HEK293 (cell line): ENCODE data around the gene IGIP.

Experiments used
- CTCF ChIA-PET: fragments of 350-600 bp; formaldehyde crosslinking; extraction: SDS; loops from one replicate; lab custom pipeline; 2021; ENCODE audit warnings: antibody characterized with exemption; lab: Yijun Ruan, JAX
- POLR2A ChIA-PET: fragments of 300-600 bp; formaldehyde crosslinking; extraction: SDS; loops from one replicate; lab custom pipeline; 2020; ENCODE audit warnings: antibody characterized with exemption, inconsistent platforms; lab: Yijun Ruan, JAX
- H3K27ac ChIP-seq: fragments of 200-500 bp; sonication (Bioruptor generic); 2 replicates; pipeline ENCODE4 v1.5.1; 2014; ENCODE audit warnings: low read depth, low read length, control low read depth, inconsistent platforms; ENCODE audit errors: extremely low read depth
- H3K36me3 ChIP-seq, 2 experiments: fragments of 200-500 bp in 1 of 2; sonication (Bioruptor generic) in 1 of 2; 1 replicate in 1 of 2; 2 replicates in 1 of 2; pipeline ENCODE4 v1.5.1; 2014 to 2017; ENCODE audit warnings: inconsistent platforms in 2 of 2, low read length in 2 of 2; ENCODE audit not compliant: control insufficient read depth in 2 of 2, insufficient read depth in 1 of 2
- H3K4me1 ChIP-seq: fragments of 200-500 bp; sonication (Bioruptor generic); 2 replicates; pipeline ENCODE4 v1.5.1; 2014; ENCODE audit warnings: mild to moderate bottlenecking, low read length, inconsistent platforms; ENCODE audit not compliant: control insufficient read depth, insufficient read depth
- H3K4me3 ChIP-seq: 2 replicates; pipeline ENCODE4 v1.5.1; 2011; ENCODE audit warnings: low read depth, mild to moderate bottlenecking, control low read depth, low read length, moderate library complexity
- H3K9me3 ChIP-seq: fragments of 200-500 bp; sonication (Bioruptor generic); 2 replicates; pipeline ENCODE4 v1.5.1; 2014; ENCODE audit warnings: low read depth, low read length, inconsistent platforms; ENCODE audit not compliant: control insufficient read depth, insufficient read depth
- GLI4 ChIP-seq: fragments of 450-650 bp; formaldehyde crosslinking; IDR thresholded peaks from 2 replicates; pipeline ENCODE4 v1.5.1; 2016; ENCODE audit warnings: missing biosample characterization, missing genetic modification characterization
- IKZF3 ChIP-seq: fragments of 450-650 bp; IDR thresholded peaks from 2 replicates; pipeline ENCODE4 v1.5.0; 2018; ENCODE audit warnings: missing biosample characterization, mild to moderate bottlenecking, missing genetic modification characterization, moderate library complexity
- KLF10 ChIP-seq: fragments of 450-650 bp; IDR thresholded peaks from 2 replicates; pipeline ENCODE4 v1.5.1; 2018; ENCODE audit warnings: missing biosample characterization, mild to moderate bottlenecking, missing genetic modification characterization
- REPIN1 ChIP-seq: fragments of 450-650 bp; formaldehyde crosslinking; IDR thresholded peaks from 2 replicates; pipeline ENCODE4 v1.5.1; 2017; ENCODE audit warnings: missing biosample characterization, missing genetic modification characterization, low read depth
- SETDB1 ChIP-seq: IDR thresholded peaks from one replicate; pipeline ENCODE4 v1.6.1; 2017; ENCODE audit warnings: mild to moderate bottlenecking, low read length, moderate library complexity, mixed read lengths; ENCODE audit not compliant: insufficient read length
- ZBTB48 ChIP-seq: fragments of 450-650 bp; formaldehyde crosslinking; IDR thresholded peaks from 2 replicates; pipeline ENCODE4 v1.5.1; 2016; ENCODE audit warnings: missing biosample characterization, missing genetic modification characterization
- ZBTB7A ChIP-seq: fragments of 450-650 bp; formaldehyde crosslinking; IDR thresholded peaks from 2 replicates; pipeline ENCODE4 v1.5.1; 2016; ENCODE audit warnings: low read depth, missing biosample characterization, missing genetic modification characterization
- ZFP41 ChIP-seq: fragments of 450-650 bp; formaldehyde crosslinking; IDR thresholded peaks from 2 replicates; pipeline ENCODE4 v1.5.1; 2016; ENCODE audit warnings: missing biosample characterization, missing genetic modification characterization, borderline replicate concordance
- ZNF146 ChIP-seq: fragments of 450-650 bp; formaldehyde crosslinking; IDR thresholded peaks from 2 replicates; pipeline ENCODE4 v1.5.1; 2016; ENCODE audit warnings: missing biosample characterization, missing genetic modification characterization
- ZNF157 ChIP-seq: fragments of 450-650 bp; formaldehyde crosslinking; IDR thresholded peaks from 2 replicates; pipeline ENCODE4 v1.5.1; 2016; ENCODE audit warnings: missing biosample characterization, missing genetic modification characterization
- ZNF239 ChIP-seq: fragments of 450-650 bp; formaldehyde crosslinking; IDR thresholded peaks from 2 replicates; pipeline ENCODE4 v1.5.1; 2016; ENCODE audit warnings: missing biosample characterization, missing genetic modification characterization
- ZNF341 ChIP-seq: fragments of 450-650 bp; formaldehyde crosslinking; IDR thresholded peaks from 2 replicates; pipeline ENCODE4; 2016; ENCODE audit warnings: low read depth, missing biosample characterization, missing genetic modification characterization
- ZNF423 ChIP-seq: fragments of 450-650 bp; formaldehyde crosslinking; IDR thresholded peaks from 2 replicates; pipeline ENCODE4 v1.5.1; 2016; ENCODE audit warnings: missing biosample characterization, missing genetic modification characterization
- ZNF530 ChIP-seq: fragments of 450-650 bp; formaldehyde crosslinking; IDR thresholded peaks from 2 replicates; pipeline ENCODE4 v1.5.1; 2016; ENCODE audit warnings: low read depth, missing biosample characterization, missing genetic modification characterization
- ZNF561 ChIP-seq: fragments of 450-650 bp; IDR thresholded peaks from 2 replicates; pipeline ENCODE4 v1.5.1; 2018; ENCODE audit warnings: missing biosample characterization, missing genetic modification characterization, borderline replicate concordance
- ZNF610 ChIP-seq: fragments of 450-650 bp; formaldehyde crosslinking; IDR thresholded peaks from 2 replicates; pipeline ENCODE4 v1.5.1; 2016; ENCODE audit warnings: missing biosample characterization, missing genetic modification characterization, borderline replicate concordance
- ZNF664 ChIP-seq: fragments of 450-650 bp; formaldehyde crosslinking; IDR thresholded peaks from 2 replicates; pipeline ENCODE4 v1.5.1; 2016; ENCODE audit warnings: missing biosample characterization, missing genetic modification characterization
- ZNF707 ChIP-seq: fragments of 450-650 bp; formaldehyde crosslinking; IDR thresholded peaks from 2 replicates; pipeline ENCODE4 v1.5.1; 2016; ENCODE audit warnings: missing biosample characterization, missing genetic modification characterization
- TF ChIP-seq, protein P1 (sequence below): fragments of 450-650 bp; formaldehyde crosslinking; IDR thresholded peaks from 2 replicates; pipeline ENCODE4 v1.5.1; 2016; ENCODE audit warnings: missing biosample characterization, missing genetic modification characterization
- TF ChIP-seq, protein P2 (sequence below): fragments of 450-650 bp; formaldehyde crosslinking; IDR thresholded peaks from 2 replicates; pipeline ENCODE4 v1.5.1; 2016; ENCODE audit warnings: missing biosample characterization, missing genetic modification characterization, low read depth
- TF ChIP-seq, protein P3 (sequence below): fragments of 450-650 bp; formaldehyde crosslinking; IDR thresholded peaks from 2 replicates; pipeline ENCODE4 v1.5.1; 2017; ENCODE audit warnings: missing biosample characterization, mild to moderate bottlenecking, missing genetic modification characterization, moderate library complexity

IGIP gene

DNA sequence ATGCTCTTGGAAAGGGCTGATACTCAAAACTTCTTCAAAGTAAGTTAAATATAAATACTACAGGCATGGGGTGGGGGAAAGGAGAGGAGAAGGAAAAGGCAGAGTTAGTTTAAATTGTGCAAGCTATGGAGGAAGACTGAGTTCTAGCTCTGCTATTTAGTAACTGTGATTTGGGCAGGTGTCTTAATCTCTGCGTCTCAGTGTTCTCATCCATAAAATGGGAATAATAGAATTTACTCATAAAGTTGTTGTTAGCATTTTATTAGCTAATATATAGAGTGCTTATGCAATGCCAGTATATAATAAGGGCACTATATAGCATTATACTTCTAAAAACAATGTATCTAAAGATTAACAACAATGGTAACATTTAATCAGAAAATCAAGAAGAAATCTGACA is 24.6 kb upstream of the IGIP start:
- no peak overlapping the region for H3K4me3 ChIP-seq
- CTCF ChIA-PET = interaction anchor here (1.3 kb wide), 1 partner anchor 29 kb away, joined by 4 read pairs; no protein-coding TSS in a partner anchor
- POLR2A ChIA-PET = no interaction called here
- H3K36me3 ChIP-seq = no peaks in the 10 kb centered on the region
- H3K27ac ChIP-seq = no peak overlapping the region
- no peaks in the 10 kb centered on the region for H3K4me1 ChIP-seq
- TF ChIP-seq SETDB1 = no peak
- TF ChIP-seq, protein P1, sequence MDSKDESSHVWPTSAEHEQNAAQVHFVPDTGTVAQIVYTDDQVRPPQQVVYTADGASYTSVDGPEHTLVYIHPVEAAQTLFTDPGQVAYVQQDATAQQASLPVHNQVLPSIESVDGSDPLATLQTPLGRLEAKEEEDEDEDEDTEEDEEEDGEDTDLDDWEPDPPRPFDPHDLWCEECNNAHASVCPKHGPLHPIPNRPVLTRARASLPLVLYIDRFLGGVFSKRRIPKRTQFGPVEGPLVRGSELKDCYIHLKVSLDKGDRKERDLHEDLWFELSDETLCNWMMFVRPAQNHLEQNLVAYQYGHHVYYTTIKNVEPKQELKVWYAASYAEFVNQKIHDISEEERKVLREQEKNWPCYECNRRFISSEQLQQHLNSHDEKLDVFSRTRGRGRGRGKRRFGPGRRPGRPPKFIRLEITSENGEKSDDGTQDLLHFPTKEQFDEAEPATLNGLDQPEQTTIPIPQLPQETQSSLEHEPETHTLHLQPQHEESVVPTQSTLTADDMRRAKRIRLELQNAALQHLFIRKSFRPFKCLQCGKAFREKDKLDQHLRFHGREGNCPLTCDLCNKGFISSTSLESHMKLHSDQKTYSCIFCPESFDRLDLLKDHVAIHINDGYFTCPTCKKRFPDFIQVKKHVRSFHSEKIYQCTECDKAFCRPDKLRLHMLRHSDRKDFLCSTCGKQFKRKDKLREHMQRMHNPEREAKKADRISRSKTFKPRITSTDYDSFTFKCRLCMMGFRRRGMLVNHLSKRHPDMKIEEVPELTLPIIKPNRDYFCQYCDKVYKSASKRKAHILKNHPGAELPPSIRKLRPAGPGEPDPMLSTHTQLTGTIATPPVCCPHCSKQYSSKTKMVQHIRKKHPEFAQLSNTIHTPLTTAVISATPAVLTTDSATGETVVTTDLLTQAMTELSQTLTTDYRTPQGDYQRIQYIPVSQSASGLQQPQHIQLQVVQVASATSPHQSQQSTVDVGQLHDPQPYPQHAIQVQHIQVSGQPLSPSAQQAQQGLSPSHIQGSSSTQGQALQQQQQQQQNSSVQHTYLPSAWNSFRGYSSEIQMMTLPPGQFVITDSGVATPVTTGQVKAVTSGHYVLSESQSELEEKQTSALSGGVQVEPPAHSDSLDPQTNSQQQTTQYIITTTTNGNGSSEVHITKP (tag by site-specific recombination) = no peak
- no peak for TF ChIP-seq ZNF561
- no peak for TF ChIP-seq ZNF664 (tag by site-specific recombination)
- no peak for TF ChIP-seq ZNF341 (tag by site-specific recombination)
- no peak for TF ChIP-seq ZNF610
- no peak for TF ChIP-seq ZNF239
- no peak for TF ChIP-seq GLI4 (tag by site-specific recombination)
- H3K9me3 ChIP-seq = no peaks in the 10 kb centered on the region

DNA sequence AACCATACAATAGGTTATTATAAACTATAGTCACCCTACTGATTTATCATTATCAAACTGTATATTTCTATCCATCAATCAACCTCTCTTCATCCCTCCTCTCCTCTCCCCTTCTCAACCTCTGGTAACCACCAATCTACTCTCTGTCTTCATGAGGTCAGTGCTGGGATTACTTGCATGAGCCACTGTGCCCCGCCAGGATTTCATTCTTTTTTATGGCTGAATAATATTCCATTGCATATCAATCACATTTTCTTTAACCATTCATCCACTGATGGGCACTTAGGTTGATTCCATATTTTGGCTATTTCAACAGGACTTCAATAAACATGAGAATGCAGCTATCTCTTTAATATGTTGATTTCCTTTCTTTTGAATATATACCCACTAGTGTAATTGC is 22.6 kb upstream of the IGIP start:
- no peaks in the 10 kb centered on the region for H3K9me3 ChIP-seq
- H3K4me1 ChIP-seq = no peaks in the 10 kb centered on the region
- no peaks in the 10 kb centered on the region for H3K36me3 ChIP-seq
- no peak overlapping the region for H3K27ac ChIP-seq
- TF ChIP-seq ZNF707 (tag by site-specific recombination) (no peak), ZFP41 (tag by site-specific recombination) (no peak), ZNF146 (tag by site-specific recombination) (peak; percentile 86)
- TF ChIP-seq, all 188 proteins: peak for 1
- POLR2A ChIA-PET = no interaction called here
- H3K4me3 ChIP-seq = no peak overlapping the region
- CTCF ChIA-PET = interaction anchor here (0.6 kb wide), 1 partner anchor 34 kb away, joined by 3 read pairs; no protein-coding TSS in a partner anchor

DNA sequence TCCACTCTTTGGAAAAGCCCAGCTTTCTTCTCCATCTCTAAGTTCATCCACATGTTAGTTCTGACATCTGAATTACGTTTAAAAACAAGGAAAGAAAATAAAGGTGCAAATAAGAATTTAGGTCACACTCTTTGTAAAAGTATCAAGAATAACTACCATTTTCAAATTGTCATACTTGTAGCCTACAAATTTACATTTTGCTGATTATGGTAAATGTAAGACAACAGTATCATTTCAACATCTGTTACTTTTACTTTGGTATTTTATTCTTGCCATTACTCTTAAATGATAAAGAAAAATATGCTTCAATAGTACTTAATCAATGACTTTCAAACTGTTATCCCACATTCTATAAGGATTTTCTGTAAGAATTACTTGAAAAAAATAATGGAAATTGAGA is 21.6 kb upstream of the IGIP start:
- ChIA-PET CTCF (no interaction called here), POLR2A (no interaction called here)
- no peaks in the 10 kb centered on the region for H3K36me3 ChIP-seq
- no peaks in the 10 kb centered on the region for H3K9me3 ChIP-seq
- no peak overlapping the region for H3K4me3 ChIP-seq
- H3K4me1 ChIP-seq = no peaks in the 10 kb centered on the region
- no peak overlapping the region for H3K27ac ChIP-seq
- TF ChIP-seq REPIN1 (tag by site-specific recombination) (no peak), ZNF423 (tag by site-specific recombination) (no peak)

DNA sequence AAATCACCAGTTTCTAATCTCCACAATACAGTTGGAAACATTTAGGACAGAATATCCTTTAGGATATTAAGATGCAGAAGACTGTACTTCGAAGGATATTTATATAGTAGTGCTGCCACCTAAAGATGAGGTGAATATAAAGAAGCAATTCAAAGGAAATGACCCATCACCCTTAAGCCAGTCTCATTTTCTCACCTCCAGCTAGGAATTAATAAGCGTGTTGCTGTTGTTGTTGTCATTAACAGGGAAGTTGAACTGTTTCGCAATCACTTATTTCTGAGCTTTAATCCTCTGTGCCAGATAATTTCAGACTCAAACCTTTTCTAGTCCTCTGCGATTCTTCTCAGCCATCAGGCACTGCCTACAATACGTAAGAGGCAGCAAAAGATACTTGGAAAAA is 19.6 kb upstream of the IGIP start:
- peaks cover 13% of the 10 kb centered on the region for H3K4me1 ChIP-seq
- no peaks in the 10 kb centered on the region for H3K9me3 ChIP-seq
- no peak overlapping the region for H3K4me3 ChIP-seq
- CTCF ChIA-PET = interaction anchor here (0.9 to 3.4 kb wide), 11 partner anchors 9 to 319 kb away, joined by 3 to 25 read pairs (median 4); no protein-coding TSS in a partner anchor
- TF ChIP-seq IKZF3 (tag by site-specific recombination) = no peak
- TF ChIP-seq, protein P2, sequence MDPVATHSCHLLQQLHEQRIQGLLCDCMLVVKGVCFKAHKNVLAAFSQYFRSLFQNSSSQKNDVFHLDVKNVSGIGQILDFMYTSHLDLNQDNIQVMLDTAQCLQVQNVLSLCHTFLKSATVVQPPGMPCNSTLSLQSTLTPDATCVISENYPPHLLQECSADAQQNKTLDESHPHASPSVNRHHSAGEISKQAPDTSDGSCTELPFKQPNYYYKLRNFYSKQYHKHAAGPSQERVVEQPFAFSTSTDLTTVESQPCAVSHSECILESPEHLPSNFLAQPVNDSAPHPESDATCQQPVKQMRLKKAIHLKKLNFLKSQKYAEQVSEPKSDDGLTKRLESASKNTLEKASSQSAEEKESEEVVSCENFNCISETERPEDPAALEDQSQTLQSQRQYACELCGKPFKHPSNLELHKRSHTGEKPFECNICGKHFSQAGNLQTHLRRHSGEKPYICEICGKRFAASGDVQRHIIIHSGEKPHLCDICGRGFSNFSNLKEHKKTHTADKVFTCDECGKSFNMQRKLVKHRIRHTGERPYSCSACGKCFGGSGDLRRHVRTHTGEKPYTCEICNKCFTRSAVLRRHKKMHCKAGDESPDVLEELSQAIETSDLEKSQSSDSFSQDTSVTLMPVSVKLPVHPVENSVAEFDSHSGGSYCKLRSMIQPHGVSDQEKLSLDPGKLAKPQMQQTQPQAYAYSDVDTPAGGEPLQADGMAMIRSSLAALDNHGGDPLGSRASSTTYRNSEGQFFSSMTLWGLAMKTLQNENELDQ (tag by site-specific recombination) = no peak
- TF ChIP-seq ZNF530 (tag by site-specific recombination) = no peak
- TF ChIP-seq ZBTB7A (tag by site-specific recombination) = no peak
- TF ChIP-seq KLF10 (tag by site-specific recombination) = no peak
- no peak for TF ChIP-seq ZNF157 (tag by site-specific recombination)
- TF ChIP-seq, protein P3, sequence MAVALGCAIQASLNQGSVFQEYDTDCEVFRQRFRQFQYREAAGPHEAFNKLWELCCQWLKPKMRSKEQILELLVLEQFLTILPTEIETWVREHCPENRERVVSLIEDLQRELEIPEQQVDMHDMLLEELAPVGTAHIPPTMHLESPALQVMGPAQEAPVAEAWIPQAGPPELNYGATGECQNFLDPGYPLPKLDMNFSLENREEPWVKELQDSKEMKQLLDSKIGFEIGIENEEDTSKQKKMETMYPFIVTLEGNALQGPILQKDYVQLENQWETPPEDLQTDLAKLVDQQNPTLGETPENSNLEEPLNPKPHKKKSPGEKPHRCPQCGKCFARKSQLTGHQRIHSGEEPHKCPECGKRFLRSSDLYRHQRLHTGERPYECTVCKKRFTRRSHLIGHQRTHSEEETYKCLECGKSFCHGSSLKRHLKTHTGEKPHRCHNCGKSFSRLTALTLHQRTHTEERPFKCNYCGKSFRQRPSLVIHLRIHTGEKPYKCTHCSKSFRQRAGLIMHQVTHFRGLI (tag by site-specific recombination) = no peak
- TF ChIP-seq ZBTB48 (tag by site-specific recombination) = no peak
- POLR2A ChIA-PET = no interaction called here
- H3K36me3 ChIP-seq = no peaks in the 10 kb centered on the region
- H3K27ac ChIP-seq = no peak overlapping the region
